Measurements from ENCODE around the gene PRSS22.

PRSS22 gene

DNA sequence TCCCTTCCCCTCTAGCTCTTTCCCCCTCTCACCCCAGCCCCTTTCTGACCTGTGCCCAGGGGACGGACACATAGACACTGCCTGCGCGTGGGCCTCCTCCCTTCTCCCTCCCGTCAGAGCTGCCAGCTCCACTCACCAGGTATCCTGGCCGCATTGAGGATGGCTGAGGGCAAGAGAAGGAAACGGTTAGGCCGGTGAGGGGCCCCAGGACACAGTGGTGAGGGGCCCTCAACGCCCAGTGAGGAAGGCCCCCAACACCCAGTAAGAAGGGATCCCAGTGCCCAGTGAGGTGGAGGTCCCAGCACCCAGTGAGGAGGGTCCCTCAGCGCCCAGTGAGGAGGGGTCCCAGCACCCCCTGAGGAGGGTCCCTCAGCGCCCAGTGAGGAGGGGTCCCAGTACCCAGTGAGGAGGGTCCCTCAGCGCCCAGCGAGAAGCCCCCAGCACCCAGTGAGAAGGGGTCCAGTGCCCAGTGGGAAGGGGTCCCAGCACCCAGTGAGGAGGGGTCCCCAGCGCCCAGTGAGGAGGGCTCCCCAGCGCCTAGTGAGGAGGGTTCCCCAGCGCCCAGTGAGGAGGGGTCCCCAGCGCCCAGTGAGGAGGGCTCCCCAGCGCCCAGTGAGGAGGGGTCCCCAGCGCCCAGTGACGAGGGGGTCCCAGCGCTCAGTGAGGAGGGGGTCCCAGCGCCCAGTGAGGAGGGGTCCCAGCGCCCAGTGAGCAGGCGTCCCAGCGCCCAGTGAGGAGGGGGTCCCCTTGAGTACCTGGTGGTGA, 1.1 kb downstream of the PRSS22 start:
- Histone ChIP-seq H3K36me3 (ENCODE audit: control insufficient read depth in 1 of 2, insufficient read depth in 2 of 2, low read length in 2 of 2) (no peaks in the 10 kb centered on the region), H3K9me3 (ENCODE audit: control insufficient read depth in 1 of 2, low read length in 2 of 2) (peaks cover 5 to 29% of the 10 kb centered on the region in 2 donors), H3K27ac (ENCODE audit: low read length) (no peak overlapping the region), H3K27me3 (ENCODE audit: low read depth, low read length) (peaks cover 18% of the 10 kb centered on the region), H3K4me3 (ENCODE audit: low read depth in 1 of 2, low read length in 2 of 2) (no peak overlapping the region), H3K4me1 (ENCODE audit: control insufficient read depth in 1 of 2, insufficient read depth in 2 of 2, low read length in 2 of 2) (no peaks in the 10 kb centered on the region)

DNA sequence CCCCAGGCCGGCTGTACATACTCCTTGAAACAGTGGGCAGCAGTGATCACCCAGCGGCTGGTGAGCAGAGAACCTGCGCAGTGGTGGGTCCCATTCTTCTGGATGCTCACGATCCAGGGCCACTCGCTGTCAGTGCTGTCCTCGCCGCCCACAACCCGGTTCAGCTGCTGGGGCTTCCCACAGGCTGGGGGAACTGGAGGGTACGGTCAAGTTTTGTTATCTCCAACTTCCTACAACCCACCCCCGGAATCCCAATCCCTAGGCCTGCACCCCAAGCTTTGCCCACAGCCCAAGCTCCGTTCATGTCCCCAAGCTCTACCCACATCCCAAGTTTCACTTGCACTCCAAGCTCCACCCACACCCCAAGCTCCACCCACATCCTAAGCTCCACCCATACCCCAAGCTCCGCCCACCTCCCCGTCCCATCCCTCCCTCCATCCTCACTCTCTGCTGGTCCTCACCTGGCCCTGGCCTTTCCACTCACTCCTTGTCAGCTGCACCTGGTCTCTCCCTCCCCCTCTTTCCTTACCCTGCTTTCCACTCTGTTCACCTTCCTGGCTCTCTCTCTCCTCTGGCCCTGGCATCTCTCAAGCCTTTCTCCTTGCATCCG, 1.8 kb downstream of the PRSS22 start:
- Histone ChIP-seq H3K27me3 (ENCODE audit: low read depth, low read length) (peaks cover 21% of the 10 kb centered on the region), H3K4me3 (ENCODE audit: low read depth in 1 of 2, low read length in 2 of 2) (no peak overlapping the region)

DNA sequence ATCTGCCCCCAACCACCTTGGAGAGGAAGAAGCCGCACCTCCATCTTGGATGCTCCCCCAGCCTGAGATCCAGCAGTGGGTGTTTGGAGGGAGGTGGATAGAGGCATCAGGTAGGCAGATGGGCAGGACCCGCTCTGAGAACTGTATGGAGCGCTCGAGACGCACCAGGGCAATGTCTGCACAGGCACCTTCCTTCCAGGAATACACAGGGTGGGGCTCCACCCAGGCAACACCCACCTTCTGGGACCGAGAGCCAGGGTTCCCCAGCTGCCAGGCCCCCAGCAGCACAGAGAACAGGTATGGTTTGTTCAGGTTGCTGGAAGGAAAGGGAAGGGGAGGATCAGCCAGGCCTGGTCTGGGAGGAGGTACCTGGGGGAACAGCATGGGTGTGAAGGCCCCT, 2.4 kb downstream of the PRSS22 start:
- peaks cover 21% of the 10 kb centered on the region for H3K27me3 ChIP-seq (ENCODE audit: low read depth, low read length)
- no peaks in the 10 kb centered on the region for H3K4me1 ChIP-seq (ENCODE audit: control insufficient read depth in 1 of 2, insufficient read depth in 2 of 2, low read length in 2 of 2)
- H3K9me3 ChIP-seq (ENCODE audit: control insufficient read depth in 1 of 2, low read length in 2 of 2): peaks cover 5 to 18% of the 10 kb centered on the region in 2 donors
- H3K27ac ChIP-seq (ENCODE audit: low read length): no peak overlapping the region
- no peak overlapping the region for H3K4me3 ChIP-seq (ENCODE audit: low read depth in 1 of 2, low read length in 2 of 2)
- no peaks in the 10 kb centered on the region for H3K36me3 ChIP-seq (ENCODE audit: control insufficient read depth in 1 of 2, insufficient read depth in 2 of 2, low read length in 2 of 2)

More for the DNA sequence above, 1.8 kb downstream of the PRSS22 start:
- Histone ChIP-seq H3K27ac (ENCODE audit: low read length) (no peak overlapping the region), H3K36me3 (ENCODE audit: control insufficient read depth in 1 of 2, insufficient read depth in 2 of 2, low read length in 2 of 2) (no peaks in the 10 kb centered on the region), H3K4me1 (ENCODE audit: control insufficient read depth in 1 of 2, insufficient read depth in 2 of 2, low read length in 2 of 2) (no peaks in the 10 kb centered on the region), H3K9me3 (ENCODE audit: control insufficient read depth in 1 of 2, low read length in 2 of 2) (peaks cover 5 to 24% of the 10 kb centered on the region in 2 donors)

DNA sequence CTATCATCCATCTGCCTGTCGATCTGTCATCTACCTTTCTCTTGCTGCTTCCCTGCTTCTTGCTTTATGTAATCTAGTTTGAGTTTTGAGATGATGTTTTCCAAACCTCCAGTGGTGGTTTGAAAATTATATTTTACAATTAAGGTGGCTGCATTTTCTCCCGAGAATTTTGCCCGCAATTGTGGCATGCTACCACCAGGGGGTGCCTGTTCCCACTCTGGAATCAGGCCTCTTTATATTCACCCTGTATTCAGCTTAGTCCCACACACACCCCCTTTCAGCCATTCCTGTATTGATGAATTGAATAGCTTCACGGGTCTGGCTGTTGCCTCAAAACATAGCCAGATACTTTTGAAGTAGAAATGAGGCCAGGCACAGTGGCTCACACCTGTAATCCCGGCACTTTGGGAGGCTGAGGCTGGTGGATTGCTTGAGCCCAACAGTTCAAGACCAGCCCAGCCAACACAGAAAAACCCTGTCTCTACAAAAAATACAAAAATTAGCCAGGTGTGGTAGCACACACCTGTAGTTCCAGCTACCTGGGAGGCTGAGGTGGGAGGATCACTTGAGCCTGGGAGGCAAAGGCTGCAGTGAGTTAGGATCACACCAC, 3.2 kb downstream of the PRSS22 start:
- no peak overlapping the region for H3K4me3 ChIP-seq (ENCODE audit: low read depth in 1 of 2, low read length in 2 of 2)
- peaks cover 5 to 11% of the 10 kb centered on the region in 2 donors for H3K9me3 ChIP-seq (ENCODE audit: control insufficient read depth in 1 of 2, low read length in 2 of 2)
- H3K27me3 ChIP-seq (ENCODE audit: low read depth, low read length): peaks cover 21% of the 10 kb centered on the region
- no peak overlapping the region for H3K27ac ChIP-seq (ENCODE audit: low read length)
- H3K4me1 ChIP-seq (ENCODE audit: control insufficient read depth in 1 of 2, insufficient read depth in 2 of 2, low read length in 2 of 2): no peaks in the 10 kb centered on the region
- no peaks in the 10 kb centered on the region for H3K36me3 ChIP-seq (ENCODE audit: control insufficient read depth in 1 of 2, insufficient read depth in 2 of 2, low read length in 2 of 2)

- Histone ChIP-seq H3K27ac (ENCODE audit: low read length) (no peak overlapping the region), H3K27me3 (ENCODE audit: low read depth, low read length) (peaks cover 19% of the 10 kb centered on the region), H3K36me3 (ENCODE audit: control insufficient read depth in 1 of 2, insufficient read depth in 2 of 2, low read length in 2 of 2) (no peaks in the 10 kb centered on the region), H3K4me3 (ENCODE audit: low read depth in 1 of 2, low read length in 2 of 2) (no peak overlapping the region), H3K4me1 (ENCODE audit: control insufficient read depth in 1 of 2, insufficient read depth in 2 of 2, low read length in 2 of 2) (no peaks in the 10 kb centered on the region), H3K9me3 (ENCODE audit: control insufficient read depth in 1 of 2, low read length in 2 of 2) (peaks cover 5 to 9% of the 10 kb centered on the region in 2 donors)
Observed at GRCh38 chr16:2853531-2854073, 4.4 kb downstream of the PRSS22 start.

DNA sequence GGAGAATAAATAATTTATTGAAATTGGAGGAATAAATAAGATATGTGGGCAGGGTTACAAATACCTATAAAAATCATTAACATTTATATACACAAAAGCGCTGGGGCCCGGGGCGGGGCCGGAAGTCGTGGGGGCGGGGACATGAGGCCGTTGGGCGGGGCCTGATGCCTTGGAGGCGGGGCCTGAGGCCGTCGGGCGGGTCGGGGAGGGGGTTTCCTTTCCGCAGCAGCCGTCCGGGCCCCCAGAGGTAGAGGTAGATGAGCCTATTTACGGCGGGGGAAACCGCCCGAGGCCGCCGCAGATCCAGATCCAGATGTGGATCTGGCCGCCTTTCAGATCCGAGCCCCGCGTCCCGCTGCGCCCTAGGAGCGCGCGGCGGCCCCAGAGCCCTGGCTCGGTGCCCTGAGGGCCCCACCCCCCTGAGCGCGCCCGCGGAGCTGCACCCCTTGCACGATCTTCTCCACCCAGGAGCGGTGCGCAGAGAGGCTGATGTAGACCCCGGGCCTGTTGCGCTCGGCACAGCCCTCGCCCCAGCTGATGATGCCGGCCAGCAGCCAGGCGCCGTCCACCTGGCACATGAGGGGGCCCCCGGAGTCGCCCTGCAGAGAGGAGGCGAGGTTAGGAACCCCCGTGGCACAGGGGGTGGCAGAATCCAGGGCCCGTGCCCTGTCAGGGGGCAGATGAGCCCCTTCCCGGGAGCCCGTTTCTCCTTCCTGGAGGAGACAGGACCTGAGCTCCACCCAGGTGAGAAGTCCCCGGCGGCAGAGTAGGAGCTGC, 5.1 kb downstream of the PRSS22 start:
- no peak overlapping the region for H3K27ac ChIP-seq (ENCODE audit: low read length)
- H3K4me1 ChIP-seq (ENCODE audit: control insufficient read depth in 1 of 2, insufficient read depth in 2 of 2, low read length in 2 of 2): no peaks in the 10 kb centered on the region
- H3K4me3 ChIP-seq (ENCODE audit: low read depth in 1 of 2, low read length in 2 of 2): no peak overlapping the region
- H3K36me3 ChIP-seq (ENCODE audit: control insufficient read depth in 1 of 2, insufficient read depth in 2 of 2, low read length in 2 of 2): no peaks in the 10 kb centered on the region
- H3K9me3 ChIP-seq (ENCODE audit: control insufficient read depth in 1 of 2, low read length in 2 of 2): peaks cover 5 to 9% of the 10 kb centered on the region in 2 donors
- H3K27me3 ChIP-seq (ENCODE audit: low read depth, low read length): peaks cover 13% of the 10 kb centered on the region

- no peak overlapping the region for H3K27ac ChIP-seq (ENCODE audit: low read length)
- no peaks in the 10 kb centered on the region for H3K36me3 ChIP-seq (ENCODE audit: control insufficient read depth in 1 of 2, insufficient read depth in 2 of 2, low read length in 2 of 2)
- peaks cover 5 to 9% of the 10 kb centered on the region in 2 donors for H3K9me3 ChIP-seq (ENCODE audit: control insufficient read depth in 1 of 2, low read length in 2 of 2)
- peaks cover 5% of the 10 kb centered on the region for H3K27me3 ChIP-seq (ENCODE audit: low read depth, low read length)
- H3K4me3 ChIP-seq (ENCODE audit: low read depth in 1 of 2, low read length in 2 of 2): no peak overlapping the region
- no peaks in the 10 kb centered on the region for H3K4me1 ChIP-seq (ENCODE audit: control insufficient read depth in 1 of 2, insufficient read depth in 2 of 2, low read length in 2 of 2)
Observed at GRCh38 chr16:2852003-2852730, 5.8 kb downstream of the PRSS22 start.

GRCh38 chr16:2848933-2849725, 8.8 kb downstream of the PRSS22 start:
- H3K27me3 ChIP-seq (ENCODE audit: low read depth, low read length): peaks cover 5% of the 10 kb centered on the region
- no peaks in the 10 kb centered on the region for H3K36me3 ChIP-seq (ENCODE audit: control insufficient read depth in 1 of 2, insufficient read depth in 2 of 2, low read length in 2 of 2)
- H3K9me3 ChIP-seq (ENCODE audit: control insufficient read depth in 1 of 2, low read length in 2 of 2): peaks cover 0 to 1% of the 10 kb centered on the region in 2 donors
- H3K4me3 ChIP-seq (ENCODE audit: low read depth in 1 of 2, low read length in 2 of 2): no peak overlapping the region
- no peaks in the 10 kb centered on the region for H3K4me1 ChIP-seq (ENCODE audit: control insufficient read depth in 1 of 2, insufficient read depth in 2 of 2, low read length in 2 of 2)
- H3K27ac ChIP-seq (ENCODE audit: low read length): no peak overlapping the region

DNA sequence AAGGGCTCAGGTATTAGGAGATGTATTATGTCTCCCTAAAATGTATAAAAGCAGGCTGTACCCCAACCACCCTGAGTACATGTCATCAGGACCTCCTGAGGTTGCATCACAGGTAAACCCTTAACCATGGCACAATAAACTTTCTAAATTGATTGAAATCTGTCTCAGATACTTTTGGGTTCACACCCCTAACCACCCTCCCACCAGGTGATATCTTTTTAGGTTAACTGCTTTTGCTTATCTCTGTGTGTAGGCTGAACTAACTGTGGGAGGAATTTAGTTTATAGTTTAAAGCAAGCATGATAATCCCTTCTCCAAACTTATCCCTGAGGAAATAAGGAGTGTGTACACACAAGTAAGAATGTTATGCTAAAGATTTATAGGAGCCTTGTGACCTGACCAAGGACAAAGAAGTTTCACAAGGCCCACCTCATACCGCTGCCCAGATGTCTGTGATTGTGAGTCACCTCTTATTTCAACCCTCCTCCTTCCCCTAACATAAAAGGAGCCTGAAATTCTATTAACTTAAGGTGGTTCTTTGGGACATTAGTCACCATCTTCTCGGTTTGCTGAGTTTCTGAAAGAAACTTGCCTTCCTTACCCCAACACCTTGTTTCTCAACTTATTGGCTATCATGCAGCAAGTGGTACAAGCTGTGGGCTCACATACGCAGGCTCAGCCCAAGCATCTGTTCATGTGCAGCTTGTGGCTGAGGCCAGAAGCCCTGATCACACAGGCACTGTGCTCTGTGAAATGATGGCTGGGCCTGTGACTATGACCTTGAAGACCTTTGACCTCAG, 11.3 kb downstream of the PRSS22 start:
- peaks cover 2% of the 10 kb centered on the region for H3K27me3 ChIP-seq (ENCODE audit: low read depth, low read length)
- H3K36me3 ChIP-seq (ENCODE audit: control insufficient read depth in 1 of 2, insufficient read depth in 2 of 2, low read length in 2 of 2): no peaks in the 10 kb centered on the region
- H3K27ac ChIP-seq (ENCODE audit: low read length): no peak overlapping the region
- H3K4me1 ChIP-seq (ENCODE audit: control insufficient read depth in 1 of 2, insufficient read depth in 2 of 2, low read length in 2 of 2): no peaks in the 10 kb centered on the region
- no peak overlapping the region for H3K4me3 ChIP-seq (ENCODE audit: low read depth in 1 of 2, low read length in 2 of 2)
- H3K9me3 ChIP-seq (ENCODE audit: control insufficient read depth in 1 of 2, low read length in 2 of 2): no peaks in the 10 kb centered on the region
